ACC112 (cell line): ENCODE data around the gene ZNF746.
"Not testable (repeated sequence)": the region's sequence is repeated elsewhere in the genome, so short reads cannot be mapped to it uniquely, and the experiment has no call there.

Experiments
- H2AFZ ChIP-seq: fragments of 200-600 bp; sonication (generic); one replicate; pipeline ENCODE4 v1.6.0; 2017; ENCODE audit warnings: antibody characterized with exemption, low read length; ENCODE audit not compliant: unreplicated experiment
- H3K27ac ChIP-seq: fragments of 200-600 bp; sonication (generic); 2 replicates; pipeline ENCODE4 v1.5.1; 2014; ENCODE audit warnings: low read depth, mild to moderate bottlenecking, antibody characterized with exemption, low read length, moderate library complexity
- H3K27me3 ChIP-seq: fragments of 200-600 bp; sonication (generic); 2 replicates; pipeline ENCODE4 v1.6.1; 2014; ENCODE audit warnings: mild to moderate bottlenecking, antibody characterized with exemption, low read length, moderate library complexity, mixed read lengths; ENCODE audit not compliant: insufficient read depth
- H3K36me3 ChIP-seq: fragments of 200-600 bp; sonication (generic); 2 replicates; pipeline ENCODE4 v1.6.1; 2016; ENCODE audit warnings: mild to moderate bottlenecking, antibody characterized with exemption, low read length, moderate library complexity, mixed read lengths; ENCODE audit not compliant: insufficient read depth
- H3K4me1 ChIP-seq: fragments of 200-600 bp; sonication (generic); one replicate; pipeline ENCODE4 v1.6.1; 2016; ENCODE audit warnings: low read length, mixed read lengths; ENCODE audit not compliant: insufficient read depth, unreplicated experiment, control insufficient read depth
- H3K4me3 ChIP-seq: fragments of 200-600 bp; sonication (generic); 2 replicates; pipeline ENCODE4 v1.5.1; 2014; ENCODE audit warnings: mild to moderate bottlenecking, low read depth, low read length
- H3K79me2 ChIP-seq: fragments of 200-600 bp; sonication (generic); one replicate; pipeline ENCODE4 v1.6.0; 2016; ENCODE audit warnings: low read length; ENCODE audit not compliant: control insufficient read depth, unreplicated experiment, insufficient read depth

ZNF746 gene

DNA sequence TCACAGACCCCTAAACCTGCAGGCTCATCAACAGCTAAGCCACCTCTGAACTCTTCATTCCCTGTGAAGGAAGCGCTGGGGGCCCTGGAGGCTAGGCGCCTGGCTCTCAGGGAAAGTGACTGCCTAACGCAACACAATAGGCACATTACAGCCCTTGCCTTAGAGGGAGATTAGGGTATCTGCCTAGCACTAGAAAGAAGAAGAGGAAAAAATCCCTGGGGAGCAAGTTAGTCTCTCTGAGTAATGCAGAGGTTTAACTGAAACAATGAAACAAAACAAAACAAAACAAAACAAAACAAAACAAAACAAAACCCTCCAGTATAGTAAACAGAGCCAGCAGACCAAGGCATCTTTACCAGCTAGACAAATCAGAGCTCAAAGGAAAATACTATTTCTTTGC is 39.4 kb downstream of the ZNF746 start:
- Histone ChIP-seq H3K27me3 (no peaks in the 10 kb centered on the region), H3K79me2 (peaks cover 38% of the 10 kb centered on the region), H2AFZ (no peak overlapping the region), H3K36me3 (0 out of 2 replicates have a peak, but pooled peaks cover 9% of the 10 kb centered on the region), H3K27ac (no peak overlapping the region), H3K4me1 (peaks cover 8% of the 10 kb centered on the region), H3K4me3 (no peak overlapping the region)

DNA sequence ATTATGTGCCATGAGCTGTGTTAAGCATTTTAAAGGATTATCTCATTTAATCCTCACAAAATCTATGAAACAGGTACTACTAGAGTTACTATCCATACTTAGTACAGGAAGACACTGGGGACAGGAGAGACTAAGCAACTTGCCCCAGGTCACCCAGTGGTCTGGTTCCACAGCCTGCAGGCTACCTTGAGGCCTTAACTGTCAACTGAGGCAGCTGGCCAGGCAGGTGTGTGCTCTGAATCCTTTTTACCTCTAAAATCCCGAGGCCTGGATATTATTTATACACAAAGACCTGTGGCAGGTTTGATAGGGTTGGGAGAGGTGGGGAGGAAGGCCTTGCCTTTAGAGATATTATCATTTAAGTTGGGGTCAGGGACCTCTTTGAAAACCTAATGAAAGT is 39.8 kb downstream of the ZNF746 start:
- H3K79me2 ChIP-seq, result peaks cover 38% of the 10 kb centered on the region
- no peak overlapping the region for H3K27ac ChIP-seq
- H2AFZ ChIP-seq, result no peak overlapping the region
- H3K4me3 ChIP-seq, result no peak overlapping the region
- H3K4me1 ChIP-seq, result peaks cover 8% of the 10 kb centered on the region
- no peaks in the 10 kb centered on the region for H3K27me3 ChIP-seq
- 0 out of 2 replicates have a peak, but pooled peaks cover 9% of the 10 kb centered on the region for H3K36me3 ChIP-seq

DNA sequence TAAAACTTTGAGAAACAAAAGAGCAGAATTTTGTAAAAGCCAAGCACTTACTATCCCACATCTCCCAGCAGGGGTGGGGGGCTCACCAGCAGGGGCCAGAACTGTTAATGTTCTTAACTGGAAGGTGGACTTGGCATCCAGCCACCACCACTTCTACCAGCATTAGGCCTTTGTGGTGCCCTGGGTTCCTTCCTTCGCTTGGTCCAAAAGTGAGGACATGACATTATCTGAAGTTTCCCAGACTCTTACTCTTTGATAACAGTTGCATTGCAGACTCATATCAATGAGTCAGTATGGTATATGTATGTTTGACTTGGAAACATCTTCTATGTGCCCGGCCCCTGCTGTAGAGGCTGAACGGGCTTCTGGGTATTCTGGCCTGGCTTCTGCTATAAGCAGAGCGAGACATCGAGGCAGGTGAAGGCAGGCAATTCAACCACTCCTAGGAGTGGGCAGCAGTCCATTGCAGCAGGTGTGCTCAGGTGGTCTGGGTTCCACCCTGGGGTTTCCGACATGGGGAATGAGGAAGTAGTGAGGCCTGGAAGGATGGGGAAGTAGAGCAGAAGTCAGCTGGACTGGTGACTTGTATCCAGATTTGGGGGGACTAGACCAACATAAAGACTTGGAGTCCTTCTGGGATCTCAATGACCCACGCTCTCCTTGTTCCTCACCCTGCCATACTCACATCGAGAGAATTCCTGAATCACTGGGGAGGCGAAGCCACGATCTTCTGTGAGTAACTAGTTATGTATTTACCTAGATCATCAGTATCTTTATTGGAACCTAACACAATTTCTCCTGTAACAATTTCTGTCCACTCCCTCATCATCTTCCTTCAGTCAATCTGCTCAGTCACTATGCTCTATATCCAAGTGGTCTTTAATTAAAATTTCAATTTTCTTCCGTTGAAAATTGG is 40.8 kb downstream of the ZNF746 start:
- Histone ChIP-seq H2AFZ (no peak overlapping the region), H3K4me1 (peaks cover 8% of the 10 kb centered on the region), H3K27me3 (no peaks in the 10 kb centered on the region), H3K27ac (no peak overlapping the region), H3K4me3 (no peak overlapping the region), H3K79me2 (peaks cover 38% of the 10 kb centered on the region), H3K36me3 (0 out of 2 replicates have a peak, but pooled peaks cover 9% of the 10 kb centered on the region)

DNA sequence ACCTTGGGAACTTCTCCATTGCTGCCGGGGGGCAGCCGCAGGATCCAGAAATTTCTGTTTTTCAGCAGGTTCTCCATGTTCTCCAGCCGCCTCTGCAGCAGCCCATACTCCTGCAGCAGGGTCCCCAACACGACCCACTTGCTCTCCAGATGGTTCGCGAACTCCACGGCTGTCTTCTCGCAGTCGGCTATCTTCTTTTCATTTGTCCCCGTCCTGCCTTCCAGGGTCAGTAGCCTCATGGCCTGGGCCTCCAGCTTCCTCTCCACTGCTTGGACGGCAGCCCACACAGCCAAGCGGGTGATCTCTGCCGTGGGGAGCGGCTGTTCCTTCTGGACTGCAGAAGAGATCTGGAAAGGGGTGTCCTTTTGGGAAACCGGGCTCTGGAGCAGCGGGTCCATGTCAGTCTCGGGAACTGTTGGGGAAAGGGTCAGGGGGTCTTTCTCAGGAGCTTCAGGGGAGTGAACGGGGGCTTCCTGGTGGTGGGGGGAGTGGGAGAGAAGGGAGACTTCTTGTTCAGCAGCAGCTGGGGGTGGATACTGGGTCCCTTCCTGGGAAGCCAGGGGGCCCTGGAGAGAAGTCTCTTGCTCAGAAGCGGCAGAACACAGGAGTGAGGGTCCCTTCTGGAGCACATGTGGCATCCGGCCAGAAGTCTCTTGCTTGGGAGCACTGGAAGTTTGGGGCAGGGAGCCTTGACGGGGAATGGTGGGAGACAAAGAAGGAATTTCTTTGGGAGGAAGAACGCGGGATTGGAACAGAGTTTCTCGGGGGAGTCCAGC is 42.2 kb downstream of the ZNF746 start:
- Histone ChIP-seq H2AFZ (no peak overlapping the region), H3K27ac (no peak overlapping the region), H3K27me3 (no peaks in the 10 kb centered on the region), H3K36me3 (0 out of 2 replicates have a peak, but pooled peaks cover 9% of the 10 kb centered on the region), H3K79me2 (peaks cover 38% of the 10 kb centered on the region), H3K4me1 (peaks cover 8% of the 10 kb centered on the region), H3K4me3 (no peak overlapping the region)

DNA sequence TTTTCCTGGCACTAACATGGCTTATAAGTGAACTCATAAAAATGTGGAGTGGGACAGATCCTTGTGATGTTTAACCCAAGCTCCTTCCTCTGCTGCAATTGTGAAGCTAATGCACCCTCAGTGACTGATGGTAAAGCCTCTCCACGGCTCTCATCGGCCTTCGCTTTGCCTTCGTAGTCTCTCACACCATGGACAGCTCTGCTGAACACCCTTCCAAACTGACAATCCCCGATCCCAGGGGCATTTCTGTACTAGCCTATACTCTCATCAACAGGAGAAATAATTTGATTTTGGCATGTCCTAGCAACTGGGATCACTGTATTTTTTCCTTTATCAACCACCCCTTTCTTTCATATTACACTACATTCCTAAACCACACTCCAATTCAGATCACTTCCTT is 42.9 kb downstream of the ZNF746 start:
- H3K27me3 ChIP-seq, result no peaks in the 10 kb centered on the region
- H3K79me2 ChIP-seq, result peaks cover 36% of the 10 kb centered on the region
- no peak overlapping the region for H2AFZ ChIP-seq
- 0 out of 2 replicates have a peak, but pooled peaks cover 9% of the 10 kb centered on the region for H3K36me3 ChIP-seq
- H3K27ac ChIP-seq, result no peak overlapping the region
- no peak overlapping the region for H3K4me3 ChIP-seq
- H3K4me1 ChIP-seq, result peaks cover 8% of the 10 kb centered on the region

DNA sequence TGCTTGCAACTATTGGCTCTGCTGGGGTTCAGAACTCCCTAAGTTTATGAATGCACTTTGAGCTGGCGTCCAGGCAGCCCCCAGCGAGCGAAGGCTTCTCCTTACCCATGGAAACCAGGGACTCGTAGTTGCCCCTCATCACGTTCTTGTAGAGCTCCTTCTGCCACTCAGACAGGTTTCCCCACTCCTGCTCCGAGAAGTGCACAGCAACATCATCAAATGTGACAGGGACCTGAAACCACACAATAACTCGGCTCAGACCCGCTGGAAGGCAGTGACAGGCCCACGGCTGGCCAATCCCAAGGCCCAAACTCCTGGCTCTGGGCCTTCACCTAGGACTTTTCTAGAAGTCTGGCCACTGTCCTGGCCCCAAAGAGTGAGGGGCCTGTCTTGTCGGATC is 43.6 kb downstream of the ZNF746 start:
- Histone ChIP-seq H3K27me3 (no peaks in the 10 kb centered on the region), H2AFZ (no peak overlapping the region), H3K27ac (no peak overlapping the region), H3K4me1 (peaks cover 8% of the 10 kb centered on the region), H3K4me3 (no peak overlapping the region), H3K36me3 (0 out of 2 replicates have a peak, but pooled peaks cover 9% of the 10 kb centered on the region), H3K79me2 (peaks cover 28% of the 10 kb centered on the region)

DNA sequence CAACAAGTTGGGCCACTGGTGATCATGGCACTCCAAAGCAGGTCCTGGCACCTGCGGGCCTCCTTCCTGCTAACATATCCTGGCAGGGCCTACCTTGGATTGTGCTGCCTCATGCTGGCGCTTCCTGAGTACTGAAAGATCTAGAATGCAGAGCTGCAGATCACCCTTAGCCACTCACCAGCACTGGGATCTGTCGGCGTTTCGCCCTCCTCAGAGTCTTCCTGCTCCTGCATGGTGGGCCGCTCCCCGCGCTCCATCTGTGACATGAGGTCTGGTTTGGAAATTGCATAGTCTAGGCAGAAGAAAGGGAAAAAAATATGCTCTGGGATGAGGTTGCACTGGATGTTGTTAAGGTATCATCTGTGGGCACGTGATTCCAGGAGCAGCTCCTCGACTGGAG is 46.8 kb downstream of the ZNF746 start:
- no peaks in the 10 kb centered on the region for H3K27me3 ChIP-seq

DNA sequence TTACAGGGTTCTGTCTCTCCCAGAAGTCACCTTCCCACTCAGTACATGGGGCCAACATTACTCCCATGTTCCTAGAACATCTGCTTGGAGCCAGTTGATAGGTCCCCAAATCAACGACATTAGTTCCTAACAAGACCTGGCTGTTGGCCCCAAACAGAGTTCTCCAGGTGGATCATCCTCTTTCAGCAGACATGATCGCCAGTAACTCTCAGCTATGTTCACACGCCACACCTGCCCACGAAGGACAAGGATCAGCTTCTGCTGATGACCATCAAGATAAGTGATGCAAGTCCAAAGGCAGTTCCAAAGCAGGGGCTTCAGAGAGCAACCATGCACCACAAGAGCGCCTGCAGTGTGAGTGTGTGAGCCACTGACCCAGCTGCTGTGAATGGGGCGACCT is 47.7 kb downstream of the ZNF746 start:
- Histone ChIP-seq H3K4me3 (no peak overlapping the region), H3K4me1 (no peaks in the 10 kb centered on the region), H3K27me3 (no peaks in the 10 kb centered on the region), H3K79me2 (no peaks in the 10 kb centered on the region), H3K36me3 (peaks cover 8% of the 10 kb centered on the region; the same call in 1 of the 2 replicates), H3K27ac (no peak overlapping the region), H2AFZ (no peak overlapping the region)

More for the DNA sequence above, 46.8 kb downstream of the ZNF746 start:
- H3K36me3 ChIP-seq, result peaks cover 9% of the 10 kb centered on the region; the same call in 1 of the 2 replicates
- no peak overlapping the region for H3K27ac ChIP-seq
- no peak overlapping the region for H2AFZ ChIP-seq
- H3K4me1 ChIP-seq, result no peaks in the 10 kb centered on the region
- no peaks in the 10 kb centered on the region for H3K79me2 ChIP-seq
- H3K4me3 ChIP-seq, result no peak overlapping the region

DNA sequence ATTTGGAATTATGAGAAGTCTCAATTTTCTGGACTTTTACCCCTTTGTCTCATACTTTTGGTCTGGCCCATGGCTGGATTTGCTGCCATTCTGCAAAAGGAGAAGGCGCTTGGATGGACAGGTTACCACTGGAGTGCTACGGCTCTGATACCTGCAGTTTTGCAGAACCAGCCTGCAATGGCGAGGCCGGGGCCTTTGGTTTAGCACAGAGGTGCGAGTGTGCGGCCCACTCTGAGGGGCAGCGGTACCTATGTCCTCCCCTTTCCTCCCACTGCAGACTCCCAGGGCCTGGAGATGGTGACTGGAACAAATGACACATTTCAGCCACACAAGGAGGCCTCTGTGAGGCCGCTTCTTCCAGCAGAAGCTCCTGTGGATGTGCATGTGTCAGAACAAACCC is 48.6 kb downstream of the ZNF746 start:
- no peaks in the 10 kb centered on the region for H3K4me1 ChIP-seq
- H3K79me2 ChIP-seq, result no peaks in the 10 kb centered on the region
- H2AFZ ChIP-seq, result no peak overlapping the region
- H3K4me3 ChIP-seq, result no peak overlapping the region
- H3K27me3 ChIP-seq, result no peaks in the 10 kb centered on the region
- H3K27ac ChIP-seq, result no peak overlapping the region
- H3K36me3 ChIP-seq, result no peaks in the 10 kb centered on the region; the same call in 1 of the 2 replicates

DNA sequence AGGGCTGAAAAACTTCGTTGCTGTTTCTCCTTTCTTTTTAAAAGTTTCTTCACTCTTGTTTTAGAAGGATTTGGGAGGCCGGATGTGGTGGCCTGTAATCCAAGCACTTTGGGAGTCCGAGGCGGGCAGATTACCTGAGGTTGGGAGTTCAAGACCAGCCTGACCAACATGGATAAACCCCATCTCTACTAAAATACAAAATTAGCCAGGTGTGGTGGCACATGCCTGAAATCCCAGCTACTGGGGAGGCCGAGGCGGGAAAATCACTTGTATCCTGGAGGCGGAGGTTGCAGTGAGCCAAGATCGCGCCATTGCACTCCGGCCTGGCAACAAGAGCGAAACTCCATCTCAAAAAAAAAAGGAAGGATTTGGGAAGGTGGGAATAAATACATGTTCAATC is 51.6 kb downstream of the ZNF746 start:
- not testable (repeated sequence) for H2AFZ ChIP-seq, H3K4me3 ChIP-seq, H3K4me1 ChIP-seq, H3K36me3 ChIP-seq, H3K27me3 ChIP-seq, H3K27ac ChIP-seq, H3K79me2 ChIP-seq
